Measurements from ENCODE around the gene THAP11. TPM values are rescaled to one million over a fixed set of nuclear protein-coding genes. Genes with fewer than 3 reads are reported as not detected.

The THAP11 gene
- polyA plus RNA-seq, 2 of the 4 experiments (the other 2 are of a cell fraction), result 30.9 to 33.2 TPM

- Histone ChIP-seq H3K9me3 (no peaks in the 10 kb centered on the region), H3K4me3 (no peak overlapping the region), H3K4me1 (peaks cover 9% of the 10 kb centered on the region; the same call in 1 of the 3 replicates), H3K4me2 (no peak overlapping the region), H3K27ac (no peak overlapping the region)
- ChIA-PET CTCF (interaction anchor here (0.6 to 17.4 kb wide), 37 partner anchors 9 to 363 kb away, joined by 3 to 370 read pairs (median 5); partner anchors contain the start of genes CTRL, EDC4, NUTF2 and PSKH1), POLR2A (interaction anchor here (1.8 kb wide), 1 partner anchor 9 kb away, joined by 8 read pairs; the partner anchor contains the start of gene PSKH1)
- FAIRE-seq (no peak), ATAC-seq (peak; percentile 16 to 92; a peak in 5 of 6 replicates), DNase-seq (ENCODE audit: low read depth in 1 of 2, low spot score in 1 of 2) (peak; percentile 59 to 92)
- no peak for TF ChIP-seq PHF8 (IDR thresholded peaks at IDR 0.05; ENCODE audit: borderline replicate concordance, low read depth)
- TF ChIP-seq FOSL2 (IDR thresholded peaks at IDR 0.05), result no peak
- TF ChIP-seq FOSL2 (CRISPR knock-in tag; IDR thresholded peaks at IDR 0.05), result no peak
- TF ChIP-seq KDM5A (IDR thresholded peaks at IDR 0.05), result no peak
- TF ChIP-seq RAD21 (conservative IDR thresholded peaks at IDR 0.05 in 1 of 2, IDR thresholded peaks at IDR 0.05 in 1 of 2), result peak; percentile 67 to 73
- TF ChIP-seq, protein P1, sequence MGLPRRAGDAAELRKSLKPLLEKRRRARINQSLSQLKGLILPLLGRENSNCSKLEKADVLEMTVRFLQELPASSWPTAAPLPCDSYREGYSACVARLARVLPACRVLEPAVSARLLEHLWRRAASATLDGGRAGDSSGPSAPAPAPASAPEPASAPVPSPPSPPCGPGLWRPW (IDR thresholded peaks at IDR 0.05), result no peak
- TF ChIP-seq CTCF (IDR thresholded peaks at IDR 0.05), result peak; percentile 79
- TF ChIP-seq SMC3 (IDR thresholded peaks at IDR 0.05), result peak; percentile 73
- WGBS (ENCODE audit: missing lambda C conversion rate), result 45% methylated on average over 11 of the region's 11 CpGs
These were observed 41.7 kb downstream of the THAP11 start for GRCh38 chr16:67883872-67884261.

DNA sequence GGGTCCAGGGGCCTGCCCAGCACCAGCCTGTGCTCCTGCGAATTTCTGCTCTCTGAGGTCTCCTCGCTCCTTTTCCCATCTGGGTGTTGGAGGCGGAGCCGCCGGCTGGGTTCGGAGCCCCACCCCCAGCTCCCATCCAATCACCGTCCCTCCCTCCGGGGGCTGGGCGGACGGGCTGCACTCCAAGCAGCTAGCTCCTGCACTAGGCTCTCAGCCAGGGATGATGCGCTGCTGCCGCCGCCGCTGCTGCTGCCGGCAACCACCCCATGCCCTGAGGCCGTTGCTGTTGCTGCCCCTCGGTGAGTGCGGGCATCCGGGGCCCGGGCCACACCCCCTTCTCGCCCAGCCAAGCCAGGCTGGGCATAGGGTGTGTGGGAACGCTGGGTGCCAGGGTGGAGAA, 42.6 kb downstream of the THAP11 start, which contains the start of gene NRN1L:
TSS of gene NRN1L (plus strand) at position 202 of the 400 bp plus-strand sequence. CDS start at position 221, 19 bp downstream.
- FAIRE-seq, result no peak
- Histone ChIP-seq H3K4me1 (peaks cover 9% of the 10 kb centered on the region; the same call in 1 of the 3 replicates), H3K9me3 (no peaks in the 10 kb centered on the region), H3K27ac (peak within 1 kb of the TSS in 1 of 2 experiments; percentile 58; a peak in 4 of 6 replicates), H3K4me3 (no peak within 1 kb of the TSS), H3K4me2 (no peak within 1 kb of the TSS)
- TF ChIP-seq CBX8 (IDR thresholded peaks at IDR 0.05), result no peak
- no peak for TF ChIP-seq RNF2 (IDR thresholded peaks at IDR 0.05; ENCODE audit: borderline replicate concordance, low read depth)
- TF ChIP-seq RAD21 (conservative IDR thresholded peaks at IDR 0.05 in 1 of 2, IDR thresholded peaks at IDR 0.05 in 1 of 2), result no peak
- TF ChIP-seq NFE2L2 (conservative IDR thresholded peaks at IDR 0.05; ENCODE audit: low read length), result no peak
- no peak for TF ChIP-seq MAZ (IDR thresholded peaks at IDR 0.05; ENCODE audit: borderline replicate concordance, low read depth, low read length)
- TF ChIP-seq, protein P2, sequence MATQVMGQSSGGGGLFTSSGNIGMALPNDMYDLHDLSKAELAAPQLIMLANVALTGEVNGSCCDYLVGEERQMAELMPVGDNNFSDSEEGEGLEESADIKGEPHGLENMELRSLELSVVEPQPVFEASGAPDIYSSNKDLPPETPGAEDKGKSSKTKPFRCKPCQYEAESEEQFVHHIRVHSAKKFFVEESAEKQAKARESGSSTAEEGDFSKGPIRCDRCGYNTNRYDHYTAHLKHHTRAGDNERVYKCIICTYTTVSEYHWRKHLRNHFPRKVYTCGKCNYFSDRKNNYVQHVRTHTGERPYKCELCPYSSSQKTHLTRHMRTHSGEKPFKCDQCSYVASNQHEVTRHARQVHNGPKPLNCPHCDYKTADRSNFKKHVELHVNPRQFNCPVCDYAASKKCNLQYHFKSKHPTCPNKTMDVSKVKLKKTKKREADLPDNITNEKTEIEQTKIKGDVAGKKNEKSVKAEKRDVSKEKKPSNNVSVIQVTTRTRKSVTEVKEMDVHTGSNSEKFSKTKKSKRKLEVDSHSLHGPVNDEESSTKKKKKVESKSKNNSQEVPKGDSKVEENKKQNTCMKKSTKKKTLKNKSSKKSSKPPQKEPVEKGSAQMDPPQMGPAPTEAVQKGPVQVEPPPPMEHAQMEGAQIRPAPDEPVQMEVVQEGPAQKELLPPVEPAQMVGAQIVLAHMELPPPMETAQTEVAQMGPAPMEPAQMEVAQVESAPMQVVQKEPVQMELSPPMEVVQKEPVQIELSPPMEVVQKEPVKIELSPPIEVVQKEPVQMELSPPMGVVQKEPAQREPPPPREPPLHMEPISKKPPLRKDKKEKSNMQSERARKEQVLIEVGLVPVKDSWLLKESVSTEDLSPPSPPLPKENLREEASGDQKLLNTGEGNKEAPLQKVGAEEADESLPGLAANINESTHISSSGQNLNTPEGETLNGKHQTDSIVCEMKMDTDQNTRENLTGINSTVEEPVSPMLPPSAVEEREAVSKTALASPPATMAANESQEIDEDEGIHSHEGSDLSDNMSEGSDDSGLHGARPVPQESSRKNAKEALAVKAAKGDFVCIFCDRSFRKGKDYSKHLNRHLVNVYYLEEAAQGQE (IDR thresholded peaks at IDR 0.05), result no peak
- no peak for TF ChIP-seq RCOR1 (IDR thresholded peaks at IDR 0.05; ENCODE audit: low read depth, low read length)
- no peak for TF ChIP-seq NR3C1 (IDR thresholded peaks at IDR 0.05)
- TF ChIP-seq HOXB13 (CRISPR knock-in tag; IDR thresholded peaks at IDR 0.05; ENCODE audit: low read depth), result no peak
- no peak for TF ChIP-seq PHF8 (IDR thresholded peaks at IDR 0.05; ENCODE audit: borderline replicate concordance, low read depth)
- TF ChIP-seq TFCP2L1 (CRISPR knock-in tag; IDR thresholded peaks at IDR 0.05), result no peak
- no peak for TF ChIP-seq BHLHE40 (IDR thresholded peaks at IDR 0.05; ENCODE audit: low read depth, low read length)
- POLR2A ChIA-PET, result interaction anchor here (1.8 kb wide), 1 partner anchor 9 kb away, joined by 8 read pairs; the partner anchor contains the start of gene PSKH1
- DNase-seq (ENCODE audit: low read depth in 1 of 2, low spot score in 1 of 2), result no peak
- CTCF ChIA-PET, result interaction anchor here (0.8 to 17.4 kb wide), 21 partner anchors 8 to 212 kb away, joined by 3 to 370 read pairs (median 11); partner anchors contain the start of genes CTRL, EDC4, PSKH1 and PSMB10
- 86% methylated on average over 17 of the region's 22 CpGs for WGBS (ENCODE audit: missing lambda C conversion rate)
- peak in 1 of 2 experiments; percentile 48; a peak in 3 of 6 replicates for ATAC-seq

Measured in A549 (cell line).